ENCODE measurements around the gene ATF2. TPM values are rescaled to one million over a fixed set of nuclear protein-coding genes. Genes with fewer than 3 reads are reported as not detected.

Gene ATF2
- total and polyA plus RNA-seq, 2 of the 13 experiments (the other 11 are each of a cell fraction or from before 2014, with no cell fraction given) = 91.6 to 95.1 TPM

- TF ChIP-seq DZIP1 (CRISPR knock-in tag; IDR thresholded peaks at IDR 0.05) = peak; percentile 68; the same call in 1 of the 2 replicates
- peak; percentile 92; the same call in 1 of the 2 replicates for TF ChIP-seq REPIN1 (CRISPR knock-in tag; IDR thresholded peaks at IDR 0.05; ENCODE audit: borderline replicate concordance, low read depth)
- TF ChIP-seq ZNF670 (CRISPR knock-in tag; IDR thresholded peaks at IDR 0.05; ENCODE audit: borderline replicate concordance) = peak; percentile 97
- TF ChIP-seq, protein P1, sequence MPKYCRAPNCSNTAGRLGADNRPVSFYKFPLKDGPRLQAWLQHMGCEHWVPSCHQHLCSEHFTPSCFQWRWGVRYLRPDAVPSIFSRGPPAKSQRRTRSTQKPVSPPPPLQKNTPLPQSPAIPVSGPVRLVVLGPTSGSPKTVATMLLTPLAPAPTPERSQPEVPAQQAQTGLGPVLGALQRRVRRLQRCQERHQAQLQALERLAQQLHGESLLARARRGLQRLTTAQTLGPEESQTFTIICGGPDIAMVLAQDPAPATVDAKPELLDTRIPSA (CRISPR knock-in tag; IDR thresholded peaks at IDR 0.05; ENCODE audit: borderline replicate concordance) = 0 out of 2 replicates have a peak, but pooled peaks have one; percentile 70
- peak; percentile 67 for TF ChIP-seq ZNF709 (CRISPR knock-in tag; IDR thresholded peaks at IDR 0.05)
- peak; percentile 79; the same call in 1 of the 2 replicates for TF ChIP-seq ZBTB44 (CRISPR knock-in tag; IDR thresholded peaks at IDR 0.05)
- TF ChIP-seq MBD4 (IDR thresholded peaks at IDR 0.05; ENCODE audit: borderline replicate concordance, low read length) = no peak
- TF ChIP-seq ETV6 (CRISPR knock-in tag; conservative IDR thresholded peaks at IDR 0.05) = no peak; the same call in none of the 2 replicates
- TF ChIP-seq TBL1XR1 (IDR thresholded peaks at IDR 0.05; ENCODE audit: borderline replicate concordance, low read length, partially characterized antibody) = peak; percentile 73
- peak; percentile 74 for TF ChIP-seq ISL2 (CRISPR knock-in tag; IDR thresholded peaks at IDR 0.05)
- 0 out of 2 replicates have a peak, but pooled peaks have one; percentile 72 for TF ChIP-seq ERF (CRISPR knock-in tag; IDR thresholded peaks at IDR 0.05)
- peak; percentile 26 for TF ChIP-seq ZBTB10 (CRISPR knock-in tag; IDR thresholded peaks at IDR 0.05; ENCODE audit: borderline replicate concordance)
- 0 out of 2 replicates have a peak, but pooled peaks have one; percentile 17 for TF ChIP-seq ZNF343 (CRISPR knock-in tag; IDR thresholded peaks at IDR 0.05)
- TF ChIP-seq ZNF232 (CRISPR knock-in tag; IDR thresholded peaks at IDR 0.05; ENCODE audit: borderline replicate concordance) = 0 out of 2 replicates have a peak, but pooled peaks have one; percentile 41
- TF ChIP-seq SAFB2 (CRISPR knock-in tag; IDR thresholded peaks at IDR 0.05; ENCODE audit: borderline replicate concordance, low read depth) = no peak
- TF ChIP-seq ZNF205 (CRISPR knock-in tag; IDR thresholded peaks at IDR 0.05) = peak; percentile 78
- no peak for TF ChIP-seq RFXANK (CRISPR knock-in tag; IDR thresholded peaks at IDR 0.05)
- TF ChIP-seq ZBTB14 (CRISPR knock-in tag; IDR thresholded peaks at IDR 0.05) = no peak
- peak; percentile 67; the same call in 1 of the 2 replicates for TF ChIP-seq ZNF780A (CRISPR knock-in tag; IDR thresholded peaks at IDR 0.05)
These were observed 13.3 kb upstream of the ATF2 start, which contains the start of gene ATP5MC3 (continued) for GRCh38 chr2:175181104-175181876.

Data from HepG2 (cell line).